ENCODE data around the gene SHANK1.
"Not testable (repeated sequence)": the region's sequence is repeated elsewhere in the genome, so short reads cannot be mapped to it uniquely, and the experiment has no call there.

SHANK1 gene

GRCh38 chr19:50719566-50719965, at the start of gene SHANK1:
Gene SHANK1 (minus strand): TSS chr19:50719802. CDS start chr19:50716919, 2,883 bp downstream.
- DNase-seq (ENCODE audit: low spot score): no peak

- no peak for DNase-seq (ENCODE audit: low spot score)
Observed at GRCh38 chr19:50768277-50768676, 48.7 kb upstream of the SHANK1 start.

- DNase-seq (ENCODE audit: low spot score): not testable (repeated sequence)
Observed at GRCh38 chr19:50767263-50767662, 47.7 kb upstream of the SHANK1 start.

- not testable (repeated sequence) for DNase-seq (ENCODE audit: low spot score)
Observed at GRCh38 chr19:50766746-50767145, 47.1 kb upstream of the SHANK1 start.

- no peak for DNase-seq (ENCODE audit: low spot score)
Observed at GRCh38 chr19:50764409-50764808, 44.8 kb upstream of the SHANK1 start.

GRCh38 chr19:50763521-50763920, 43.9 kb upstream of the SHANK1 start:
- DNase-seq (ENCODE audit: low spot score): not testable (repeated sequence)

- DNase-seq (ENCODE audit: low spot score): not testable (repeated sequence)
Observed at GRCh38 chr19:50761501-50761900, 41.9 kb upstream of the SHANK1 start.

GRCh38 chr19:50759886-50760285, 40.3 kb upstream of the SHANK1 start:
- no peak for DNase-seq (ENCODE audit: low spot score)

- DNase-seq (ENCODE audit: low spot score): not testable (repeated sequence)
Observed at GRCh38 chr19:50759076-50759475, 39.5 kb upstream of the SHANK1 start.

GRCh38 chr19:50757624-50758023, 38.0 kb upstream of the SHANK1 start:
- not testable (repeated sequence) for DNase-seq (ENCODE audit: low spot score)

- DNase-seq (ENCODE audit: low spot score): not testable (repeated sequence)
Observed at GRCh38 chr19:50756244-50756643, 36.6 kb upstream of the SHANK1 start.

- no peak for DNase-seq (ENCODE audit: low spot score)
Observed at GRCh38 chr19:50753879-50754278, 34.3 kb upstream of the SHANK1 start.

GRCh38 chr19:50750010-50750409, 30.4 kb upstream of the SHANK1 start:
- DNase-seq (ENCODE audit: low spot score): no peak

GRCh38 chr19:50749490-50749889, 29.9 kb upstream of the SHANK1 start:
- no peak for DNase-seq (ENCODE audit: low spot score)

GRCh38 chr19:50747141-50747540, 27.5 kb upstream of the SHANK1 start:
- DNase-seq (ENCODE audit: low spot score): not testable (repeated sequence)

GRCh38 chr19:50745221-50745620, 25.6 kb upstream of the SHANK1 start:
- DNase-seq (ENCODE audit: low spot score): no peak

- no peak for DNase-seq (ENCODE audit: low spot score)
Observed at GRCh38 chr19:50743537-50743936, 23.9 kb upstream of the SHANK1 start.

GRCh38 chr19:50741179-50741933, 21.8 kb upstream of the SHANK1 start:
- DNase-seq (ENCODE audit: low spot score): no peak

- DNase-seq (ENCODE audit: low spot score): no peak
Observed at GRCh38 chr19:50739914-50740426, 20.4 kb upstream of the SHANK1 start.

GRCh38 chr19:50739132-50739913, 19.7 kb upstream of the SHANK1 start:
- DNase-seq (ENCODE audit: low spot score): no peak

- no peak for DNase-seq (ENCODE audit: low spot score)
Observed at GRCh38 chr19:50736338-50736737, 16.7 kb upstream of the SHANK1 start.

GRCh38 chr19:50735869-50736268, 16.3 kb upstream of the SHANK1 start:
- no peak for DNase-seq (ENCODE audit: low spot score)

- no peak for DNase-seq (ENCODE audit: low spot score)
Observed at GRCh38 chr19:50729894-50730293, 10.3 kb upstream of the SHANK1 start.

All from CD4-positive, alpha-beta T cell treated with Interleukin-6 at 100 ng/mL for 8 hours (primary cell).